Small intestine (tissue), 7 donors: Measurements from ENCODE around the gene SKAP1. TPM values are rescaled to one million over a fixed set of nuclear protein-coding genes. Genes with fewer than 3 reads are reported as not detected.
"Not testable (repeated sequence)": the region's sequence is repeated elsewhere in the genome, so short reads cannot be mapped to it uniquely, and the experiment has no call there.

Source experiments
- DNase-seq, 2 donors: peaks; one replicate each; pipeline versions ENCODE4 v3.0.0 to v3.0.0-alpha.2; 2013
- FAIRE-seq: peaks from 2 replicates; lab custom pipeline; 2012; peaks lifted over from hg19 to GRCh38; lab: Jason Lieb, UNC
- H3K27ac ChIP-seq, 3 donors: one replicate each; pipeline ENCODE4 v1.5.1; 2013; ENCODE audit warnings: low read length in 2 of 3, mild to moderate bottlenecking in 2 of 3, control low read depth in 1 of 3, inconsistent platforms in 1 of 3, low read depth in 1 of 3, moderate library complexity in 1 of 3
- H3K27me3 ChIP-seq, 3 donors: one replicate each; pipeline ENCODE4 v1.6.1; 2013; ENCODE audit warnings: low read length in 3 of 3, inconsistent platforms in 1 of 3; ENCODE audit not compliant: control insufficient read depth in 3 of 3, insufficient read depth in 3 of 3
- H3K36me3 ChIP-seq, 3 donors: one replicate each; pipeline ENCODE4 v1.6.1; 2013; ENCODE audit warnings: low read length in 3 of 3, inconsistent platforms in 1 of 3, low read depth in 1 of 3, mild to moderate bottlenecking in 1 of 3, moderate library complexity in 1 of 3; ENCODE audit not compliant: control insufficient read depth in 3 of 3, insufficient read depth in 2 of 3
- H3K4me1 ChIP-seq, 3 donors: one replicate each; pipeline ENCODE4 v1.6.1; 2013; ENCODE audit warnings: low read length in 2 of 3, inconsistent platforms in 1 of 3, low read depth in 1 of 3, mild to moderate bottlenecking in 1 of 3, moderate library complexity in 1 of 3; ENCODE audit not compliant: control insufficient read depth in 3 of 3, insufficient read depth in 2 of 3
- H3K4me3 ChIP-seq, 3 donors: one replicate each; pipeline ENCODE4 v1.5.1; 2013; ENCODE audit warnings: low read length in 3 of 3, control low read depth in 1 of 3, inconsistent platforms in 1 of 3, low read depth in 1 of 3, mild to moderate bottlenecking in 1 of 3, moderate library complexity in 1 of 3
- H3K9me3 ChIP-seq, 2 donors: one replicate each; pipeline ENCODE4 v1.6.1; 2013; ENCODE audit warnings: low read depth in 1 of 2, low read length in 1 of 2; ENCODE audit not compliant: control insufficient read depth in 2 of 2, insufficient read depth in 1 of 2
- WGBS, 3 donors: extraction: QIAGEN DNeasy Blood & Tissue Kit; methylation state at CpG; one replicate each; pipeline ENCODE4 v1.1.7; 2013; 5-methylcytosine and 5-hydroxymethylcytosine counted together
- polyA plus RNA-seq, 4 donors: library from polyadenylated mRNA; stranded (reverse) in 3 of 4; unstranded in 1 of 4; fragments of 200-250 nt in 3 of 4; fragments of 120-200 nt in 1 of 4; gene quantifications; one replicate each; pipeline versions ENCODE4 v1.2.1 to v1.2.3, GENCODE V29; 2013
- donor health status: healthy with polysubstance abuse.
- donor health status: control.
- donor health status: control.
- donor health status: Bipolar disorder and iron deficiency.
- donor health status: healthy.

Gene SKAP1
- polyA plus RNA-seq, 4 donors: 1.8 to 8.1 (median 2.1) TPM

- Histone ChIP-seq H3K4me1 (peaks cover 0 to 3% (median 0%) of the 10 kb centered on the region in 3 donors), H3K9me3 (no peaks in the 10 kb centered on the region), H3K4me3 (no peak overlapping the region), H3K27ac (no peak overlapping the region), H3K36me3 (no peaks in the 10 kb centered on the region), H3K27me3 (peaks cover 3 to 51% (median 7%) of the 10 kb centered on the region in 3 donors)
- 24 to 58% (median 45%) methylated on average over 11 of the region's 11 CpGs for whole genome bisulfite sequencing, 3 donors
- DNase-seq (no peak), FAIRE-seq (no peak)
Measured at GRCh38 chr17:48432820-48433775, 3.1 kb upstream of the SKAP1 start.

- Histone ChIP-seq H3K36me3 (no peaks in the 10 kb centered on the region), H3K27me3 (peaks cover 3 to 49% (median 7%) of the 10 kb centered on the region in 3 donors), H3K27ac (peak overlapping the region in 2 of 3 donors; percentile 75 to 83), H3K4me1 (peaks cover 0 to 3% (median 0%) of the 10 kb centered on the region in 3 donors), H3K4me3 (peak overlapping the region in 1 of 3 donors; percentile 48), H3K9me3 (no peaks in the 10 kb centered on the region)
- DNase-seq (no peak), FAIRE-seq (no peak)
- WGBS, 3 donors: 64 to 80% (median 80%) methylated on average over 8 of the region's 8 CpGs
Measured at GRCh38 chr17:48429156-48429555, 858 bp downstream of the SKAP1 start.

GRCh38 chr17:48427598-48427997 is 2.4 kb downstream of the SKAP1 start:
- no peaks in the 10 kb centered on the region for H3K36me3 ChIP-seq
- H3K27me3 ChIP-seq: peaks cover 3 to 33% (median 7%) of the 10 kb centered on the region in 3 donors
- no peak overlapping the region for H3K4me3 ChIP-seq
- FAIRE-seq (no peak), DNase-seq (peak in 1 of 2 donors; percentile 38)
- H3K27ac ChIP-seq: no peak overlapping the region
- no peaks in the 10 kb centered on the region for H3K9me3 ChIP-seq
- peaks cover 0 to 3% (median 0%) of the 10 kb centered on the region in 3 donors for H3K4me1 ChIP-seq

GRCh38 chr17:48426761-48427500 is 3.1 kb downstream of the SKAP1 start:
- Histone ChIP-seq H3K4me1 (peaks cover 0 to 3% (median 0%) of the 10 kb centered on the region in 3 donors), H3K27me3 (peaks cover 3 to 31% (median 7%) of the 10 kb centered on the region in 3 donors), H3K27ac (no peak overlapping the region), H3K36me3 (no peaks in the 10 kb centered on the region), H3K9me3 (no peaks in the 10 kb centered on the region), H3K4me3 (no peak overlapping the region)
- WGBS, 3 donors: 63 to 73% (median 68%) methylated on average over 4 of the region's 4 CpGs
- DNase-seq (no peak), FAIRE-seq (no peak)

GRCh38 chr17:48426019-48426665 is 3.9 kb downstream of the SKAP1 start:
- Histone ChIP-seq H3K36me3 (no peaks in the 10 kb centered on the region), H3K27ac (no peak overlapping the region), H3K27me3 (peaks cover 3 to 23% (median 4%) of the 10 kb centered on the region in 3 donors), H3K4me3 (no peak overlapping the region), H3K9me3 (no peaks in the 10 kb centered on the region), H3K4me1 (peaks cover 0 to 3% (median 0%) of the 10 kb centered on the region in 3 donors)
- DNase-seq (no peak), FAIRE-seq (no peak)
- 44 to 52% (median 45%) methylated on average over 3 of the region's 3 CpGs for WGBS, 3 donors

- H3K27me3 ChIP-seq, H3K9me3 ChIP-seq, H3K36me3 ChIP-seq, FAIRE-seq, DNase-seq, H3K4me3 ChIP-seq, H3K4me1 ChIP-seq, H3K27ac ChIP-seq: not testable (repeated sequence)
- WGBS, 3 donors: 89 to 92% (median 90%) methylated on average over 3 of the region's 3 CpGs
Measured at GRCh38 chr17:48422060-48422459, 8.0 kb downstream of the SKAP1 start.

GRCh38 chr17:48420823-48421222 is 9.2 kb downstream of the SKAP1 start:
- FAIRE-seq: no peak
- no peaks in the 10 kb centered on the region for H3K36me3 ChIP-seq
- whole genome bisulfite sequencing, 3 donors: 51 to 76% (median 64%) methylated on average over 4 of the region's 4 CpGs
- H3K9me3 ChIP-seq: no peaks in the 10 kb centered on the region
- H3K27me3 ChIP-seq: peaks cover 0 to 7% (median 0%) of the 10 kb centered on the region in 3 donors
- no peaks in the 10 kb centered on the region for H3K4me1 ChIP-seq
- no peak for DNase-seq
- H3K27ac ChIP-seq: no peak overlapping the region
- no peak overlapping the region for H3K4me3 ChIP-seq

GRCh38 chr17:48416971-48417370 is 13.0 kb downstream of the SKAP1 start:
- H3K27ac ChIP-seq: no peak overlapping the region
- no peaks in the 10 kb centered on the region for H3K36me3 ChIP-seq
- no peak for FAIRE-seq
- no peaks in the 10 kb centered on the region for H3K9me3 ChIP-seq
- peaks cover 0 to 11% (median 0%) of the 10 kb centered on the region in 3 donors for H3K27me3 ChIP-seq
- 12 to 21% (median 12%) methylated on average over 3 of the region's 3 CpGs for WGBS, 3 donors
- no peak for DNase-seq
- H3K4me1 ChIP-seq: no peaks in the 10 kb centered on the region
- H3K4me3 ChIP-seq: no peak overlapping the region
